Activated CD4-positive, CD25-positive, alpha-beta regulatory T cell treated with anti-CD3 and anti-CD28 coated beads, Interleukin-2, amount 50 U/mL, for 72 hours (primary cell): ENCODE data around the gene SEC16A.

Experiments used
- DNase-seq: peaks from one replicate; pipeline ENCODE4 v3.0.0; 2021

The SEC16A gene

GRCh38 chr9:136482793-136483588, at the start of gene SEC16A:
TSS of gene SEC16A (minus strand) at chr9:136483040. CDS start at chr9:136477615, 5,425 bp downstream.
- peak; percentile 100 for DNase-seq

- no peak for DNase-seq
Observed at GRCh38 chr9:136531904-136532798, 49.3 kb upstream of the SEC16A start.

GRCh38 chr9:136531186-136531903, 48.5 kb upstream of the SEC16A start:
- no peak for DNase-seq

GRCh38 chr9:136530461-136531089, 47.7 kb upstream of the SEC16A start:
- no peak for DNase-seq

GRCh38 chr9:136529516-136530460, 46.9 kb upstream of the SEC16A start:
- no peak for DNase-seq

- no peak for DNase-seq
Observed at GRCh38 chr9:136528716-136529341, 46.0 kb upstream of the SEC16A start.

- no peak for DNase-seq
Observed at GRCh38 chr9:136527721-136528710, 45.2 kb upstream of the SEC16A start.

- no peak for DNase-seq
Observed at GRCh38 chr9:136527131-136527530, 44.3 kb upstream of the SEC16A start.

- DNase-seq, result no peak
Observed at GRCh38 chr9:136526625-136527066, 43.8 kb upstream of the SEC16A start.

GRCh38 chr9:136525841-136526499, 43.1 kb upstream of the SEC16A start:
- DNase-seq, result no peak

- no peak for DNase-seq
Observed at GRCh38 chr9:136525207-136525606, 42.4 kb upstream of the SEC16A start.

GRCh38 chr9:136522314-136523237, 39.7 kb upstream of the SEC16A start:
- no peak for DNase-seq

GRCh38 chr9:136521537-136521936, 38.7 kb upstream of the SEC16A start:
- no peak for DNase-seq

- DNase-seq, result no peak
Observed at GRCh38 chr9:136520053-136520540, 37.3 kb upstream of the SEC16A start.

GRCh38 chr9:136519263-136520052, 36.6 kb upstream of the SEC16A start:
- DNase-seq, result no peak

- DNase-seq, result no peak
Observed at GRCh38 chr9:136518623-136519022, 35.8 kb upstream of the SEC16A start.

GRCh38 chr9:136517950-136518349, 35.1 kb upstream of the SEC16A start:
- no peak for DNase-seq
